Stimulated activated CD4-positive, alpha-beta T cell treated with anti-CD3 and anti-CD28 coated beads, Interleukin-4, amount 100 ng/mL, for 48 hours (primary cell): ENCODE measurements around the gene TUBB2B.
A peak's percentile ranks its signal among the peaks of the same experiment; 100 is the strongest.
"Not testable (repeated sequence)": the region's sequence is repeated elsewhere in the genome, so short reads cannot be mapped to it uniquely, and the experiment has no call there.

Experiments used
- DNase-seq, 2 donors: peaks; one replicate each; pipeline ENCODE4 v3.0.0-alpha.2; 2020; ENCODE audit warnings: low read depth in 2 of 2

Gene TUBB2B

DNA sequence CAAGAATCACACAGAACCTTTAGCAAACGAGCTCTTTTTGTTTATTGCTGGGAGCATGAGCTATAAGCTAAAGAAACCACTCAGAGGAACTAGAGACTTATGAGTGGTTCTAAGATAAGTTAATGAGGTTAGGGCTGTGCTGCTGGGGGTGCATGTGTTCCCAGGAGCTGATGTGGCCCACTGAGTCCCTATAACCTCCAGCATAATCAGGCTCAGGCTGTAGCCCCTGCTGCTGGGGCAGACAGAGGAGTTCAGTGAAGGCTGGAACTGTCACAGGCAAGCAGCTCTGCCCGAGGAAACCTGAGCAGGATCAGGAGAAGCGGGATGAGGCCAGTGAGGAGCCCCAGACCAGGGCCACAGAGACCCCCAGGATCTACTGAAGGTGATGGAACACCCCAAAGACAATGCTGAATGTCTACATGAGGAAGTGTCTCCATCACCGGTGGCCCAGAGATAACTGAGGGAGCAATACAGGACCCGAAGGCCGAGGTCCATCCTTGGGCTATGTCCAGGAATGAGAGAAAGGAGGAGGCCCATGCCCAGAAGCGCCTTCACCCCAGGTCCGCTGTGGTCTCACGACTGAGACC lies 17.3 kb downstream of the TUBB2B start:
- no peak for DNase-seq

DNA sequence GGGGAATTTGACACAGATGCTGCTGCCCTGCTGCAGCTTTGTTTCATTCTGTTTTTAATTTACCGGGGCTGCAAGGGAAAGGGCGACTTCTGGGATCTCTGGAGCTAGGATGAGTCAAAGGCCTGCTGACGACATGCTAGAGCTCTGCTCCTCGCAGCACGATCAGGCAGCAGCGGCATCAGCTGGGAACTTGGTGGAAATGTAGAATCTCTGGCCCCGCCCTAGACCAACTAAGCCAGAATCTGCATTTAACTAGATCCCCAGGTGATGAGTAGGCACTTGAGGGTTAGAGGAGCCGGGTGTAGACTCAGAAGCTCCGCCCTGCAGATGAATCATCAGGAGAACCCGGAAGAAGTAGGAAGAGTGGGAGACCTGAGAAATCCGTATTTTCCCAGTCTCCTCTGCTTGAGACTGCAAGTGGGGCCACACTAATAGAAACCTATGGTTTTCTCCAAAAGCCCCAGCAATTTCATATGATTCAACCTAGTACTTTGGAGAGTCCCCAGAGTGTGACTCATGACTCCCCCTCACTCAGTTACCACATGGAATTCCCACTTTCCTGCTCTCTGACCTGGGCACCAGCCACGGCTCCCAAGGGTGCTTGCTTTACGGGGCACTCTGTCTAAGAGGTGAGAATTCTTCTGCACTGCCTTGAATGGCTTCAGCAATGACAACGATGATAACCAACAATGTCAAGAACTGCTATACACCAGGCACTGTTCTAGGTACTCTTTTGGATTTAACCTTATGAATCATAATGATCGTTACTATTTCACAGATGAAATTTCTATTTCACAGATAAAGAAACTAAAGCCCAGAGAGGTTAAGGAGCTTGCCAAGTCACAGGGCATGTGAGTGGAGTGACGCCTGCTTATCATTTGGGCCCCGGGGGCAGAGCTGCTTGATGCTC lies 18.1 kb downstream of the TUBB2B start:
- DNase-seq = peak in 1 of 2 donors; percentile 73

DNA sequence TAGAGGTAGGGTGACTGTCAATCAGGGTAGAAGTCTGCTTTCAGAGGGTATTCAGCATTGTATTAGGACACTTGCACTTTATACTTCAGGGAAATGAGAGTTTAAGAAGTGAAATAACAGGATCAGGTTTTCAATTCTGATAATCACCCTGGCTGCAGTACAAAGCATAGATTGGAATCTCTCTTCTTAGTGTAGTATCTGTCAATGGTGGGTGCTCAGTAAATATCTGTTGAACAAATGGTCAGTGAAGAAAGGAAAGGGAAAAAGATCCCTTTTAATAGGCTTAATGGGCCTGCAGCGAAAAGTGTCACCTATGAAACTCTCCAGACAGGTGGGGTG lies 18.7 kb downstream of the TUBB2B start:
- DNase-seq = no peak

GRCh38 chr6:3208098-3208774 lies 19.2 kb downstream of the TUBB2B start:
- DNase-seq = no peak

DNA sequence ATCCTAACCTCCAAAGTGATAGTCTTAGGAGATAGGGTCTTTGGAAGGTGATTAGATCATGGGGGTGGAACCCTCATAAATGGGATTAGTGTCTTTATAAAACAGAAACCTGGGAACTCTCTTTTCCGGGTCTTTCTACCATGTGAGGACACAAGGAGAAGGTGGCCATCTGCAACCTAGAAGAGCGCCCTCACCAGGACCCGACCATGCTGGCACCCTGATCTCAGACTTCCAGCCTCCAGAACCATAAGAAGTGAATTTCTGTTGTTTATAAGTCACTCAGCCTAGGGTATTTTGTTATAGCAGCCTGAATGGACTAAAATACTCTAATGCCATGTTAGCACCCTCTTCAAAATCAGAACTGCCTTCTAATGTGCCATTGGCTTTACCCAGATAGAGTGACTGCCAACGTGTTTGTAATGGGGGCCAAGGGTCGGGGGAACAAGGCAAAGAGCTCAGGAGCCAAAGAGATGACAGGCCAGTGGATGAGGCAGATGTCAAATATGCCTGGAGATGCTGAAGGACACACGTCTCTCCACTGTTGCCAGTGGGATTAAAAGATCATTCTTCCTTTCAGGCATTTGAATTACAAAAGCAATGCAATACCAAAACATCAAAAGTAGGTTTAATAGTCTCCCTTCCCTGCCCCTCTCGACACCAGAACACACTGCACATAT lies 21.0 kb downstream of the TUBB2B start:
- no peak for DNase-seq

- DNase-seq = no peak
Measured at GRCh38 chr6:3205913-3206312, 21.5 kb downstream of the TUBB2B start.

GRCh38 chr6:3204921-3205320 lies 22.5 kb downstream of the TUBB2B start:
- DNase-seq = no peak

GRCh38 chr6:3202999-3203696 lies 24.3 kb downstream of the TUBB2B start:
- no peak for DNase-seq

DNA sequence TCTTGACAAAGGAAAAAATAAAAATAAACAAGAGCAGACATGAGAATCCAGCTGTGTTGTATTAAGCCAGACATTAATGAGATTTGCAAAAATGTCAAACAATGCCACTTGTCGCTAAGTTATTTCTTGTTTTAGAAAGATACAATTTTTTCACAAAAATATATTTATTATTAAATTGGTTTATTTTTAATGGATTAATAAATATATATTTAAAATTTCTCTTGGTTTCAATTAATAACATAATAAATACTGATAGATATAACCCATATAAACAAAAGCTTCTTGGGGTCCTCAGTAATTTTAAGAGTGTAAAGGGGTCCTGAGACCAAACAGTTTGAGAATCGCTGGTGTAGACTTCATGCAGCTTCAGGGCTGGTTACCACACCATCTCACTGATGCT lies 26.1 kb downstream of the TUBB2B start:
- no peak for DNase-seq

GRCh38 chr6:3200682-3201081 lies 26.8 kb downstream of the TUBB2B start:
- no peak for DNase-seq

DNA sequence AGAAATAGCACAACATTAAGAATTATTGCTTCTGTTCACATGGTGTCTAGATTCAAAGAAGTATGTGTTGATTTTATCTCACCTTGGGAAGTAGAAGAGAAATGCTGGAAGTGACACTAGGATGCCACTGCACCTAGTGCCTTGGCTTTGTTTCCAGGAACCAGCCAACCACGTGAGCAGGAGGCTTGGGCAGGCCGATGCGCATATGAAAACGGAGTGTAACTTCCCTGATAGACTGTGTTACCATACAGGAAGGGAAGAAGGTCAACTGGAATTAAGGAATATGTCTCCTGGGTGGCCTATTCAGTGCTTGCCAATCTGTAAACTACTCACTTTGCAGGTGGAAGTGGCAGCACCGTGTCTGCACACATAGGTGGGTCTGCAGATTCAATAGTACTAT lies 28.1 kb downstream of the TUBB2B start:
- DNase-seq = no peak

GRCh38 chr6:3197734-3198133 lies 29.7 kb downstream of the TUBB2B start:
- not testable (repeated sequence) for DNase-seq

- no peak for DNase-seq
Measured at GRCh38 chr6:3196770-3197169, 30.7 kb downstream of the TUBB2B start.

DNA sequence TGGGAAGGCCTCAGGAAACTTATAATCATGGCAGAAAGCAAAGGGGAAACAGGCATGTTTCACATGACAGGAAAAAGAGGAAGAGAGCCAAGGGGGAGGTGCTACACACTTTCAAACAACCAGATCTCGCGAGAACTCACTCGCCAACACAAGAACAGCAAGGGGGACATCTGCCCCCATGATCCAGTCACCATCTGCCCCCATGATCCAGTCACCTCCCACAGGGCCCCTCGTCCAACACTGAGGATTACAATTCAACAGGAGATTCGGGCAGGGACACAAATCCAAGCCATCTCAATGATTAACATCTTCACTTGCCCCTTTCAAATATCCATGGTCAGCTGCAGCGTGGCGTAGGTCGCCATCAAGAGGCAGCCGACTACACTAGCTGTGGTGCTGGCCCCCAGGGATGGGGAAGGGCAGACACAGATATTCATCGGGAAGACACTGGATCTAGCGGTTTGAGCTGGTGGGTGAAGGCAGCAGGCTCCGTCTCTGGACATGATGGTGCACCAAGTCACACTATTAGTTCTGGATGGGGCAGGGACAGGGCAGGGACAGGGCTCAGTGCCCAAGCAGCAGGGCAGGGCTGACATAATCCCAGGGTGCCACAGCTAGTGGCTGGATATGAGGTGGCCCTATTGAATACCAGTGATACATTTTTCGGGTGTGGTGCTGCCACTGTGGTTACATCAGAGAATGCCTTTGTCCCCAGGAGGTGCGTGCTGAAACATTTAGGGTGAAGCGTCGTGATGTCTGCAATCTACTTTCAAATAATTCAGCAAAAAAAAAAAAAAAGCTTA lies 31.6 kb downstream of the TUBB2B start:
- DNase-seq = no peak

DNA sequence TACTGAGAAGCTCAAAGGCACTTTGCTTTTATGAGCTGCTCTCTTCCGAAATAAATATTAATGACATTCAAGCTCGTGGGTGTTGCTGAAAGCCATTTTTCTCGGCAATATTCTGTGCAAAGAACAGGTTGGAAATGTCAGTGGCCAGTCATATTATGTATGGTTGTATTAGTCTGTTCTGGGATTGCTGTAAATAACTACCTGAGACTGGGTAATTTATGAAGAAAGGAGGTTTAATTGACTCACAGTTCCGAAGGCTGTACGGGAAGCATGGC lies 32.1 kb downstream of the TUBB2B start:
- no peak for DNase-seq

- peak in 1 of 2 donors; percentile 4 for DNase-seq
Measured at GRCh38 chr6:3194535-3195419, 32.7 kb downstream of the TUBB2B start.

GRCh38 chr6:3193102-3193849 lies 34.2 kb downstream of the TUBB2B start:
- no peak for DNase-seq

- no peak for DNase-seq
Measured at GRCh38 chr6:3190779-3191178, 36.7 kb downstream of the TUBB2B start.

DNA sequence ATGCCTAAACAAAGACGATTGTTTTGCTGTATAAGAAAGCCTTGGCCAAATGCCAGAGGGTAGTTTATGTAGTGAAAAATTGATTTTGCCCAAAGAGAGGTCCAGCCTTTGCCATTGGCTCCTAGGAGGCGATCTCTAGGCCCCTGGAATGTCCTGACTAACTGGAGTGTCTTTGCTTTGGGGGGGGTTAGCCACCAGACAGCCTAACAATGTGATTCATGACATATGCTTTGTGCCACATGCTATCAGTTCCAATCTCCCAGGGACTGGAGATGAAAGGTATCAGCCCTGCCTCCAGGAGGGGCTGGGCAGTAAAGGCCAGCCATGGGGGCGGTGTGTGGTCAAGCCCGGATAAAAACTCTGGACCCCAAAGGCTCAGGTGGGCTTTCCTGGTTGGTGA lies 37.4 kb downstream of the TUBB2B start:
- no peak for DNase-seq
